CD14-positive monocyte (primary cell): Measurements from ENCODE around the gene KRTAP4-11. TPM values are rescaled to one million over a fixed set of nuclear protein-coding genes. Genes with fewer than 3 reads are reported as not detected.
"Not testable (repeated sequence)": the region's sequence is repeated elsewhere in the genome, so short reads cannot be mapped to it uniquely, and the experiment has no call there.

Source experiments
- DNase-seq, 3 donors: peaks; one replicate each; pipeline ENCODE4 v3.0.0-alpha.2; 2011 to 2022
- H2AFZ ChIP-seq: 2 replicates; pipeline ENCODE4 v1.6.0; 2012; ENCODE audit warnings: mild to moderate bottlenecking, low read depth, low read length, inconsistent platforms; ENCODE audit not compliant: insufficient read depth, poor library complexity, severe bottlenecking
- H3K27ac ChIP-seq, 2 donors: 1 replicate in 1 of 2; 2 replicates in 1 of 2; pipeline ENCODE4 v1.5.1; 2012 to 2013; ENCODE audit warnings: low read length in 2 of 2, control low read depth in 1 of 2, inconsistent platforms in 1 of 2, low read depth in 1 of 2, mild to moderate bottlenecking in 1 of 2
- H3K27me3 ChIP-seq, 2 donors: one replicate each; pipeline versions ENCODE4 v1.6.0 to v1.6.1; 2011 to 2013; ENCODE audit warnings: low read length in 2 of 2; ENCODE audit not compliant: control insufficient read depth in 2 of 2, insufficient read depth in 2 of 2
- H3K36me3 ChIP-seq, 2 donors: replicated peaks in 1 of 2; 1 replicate in 1 of 2; 2 replicates in 1 of 2; pipeline versions ENCODE4 v1.5.1 to v1.6.1; 2012 to 2013; ENCODE audit warnings: low read length in 2 of 2, control low read depth in 1 of 2, inconsistent platforms in 1 of 2, mild to moderate bottlenecking in 1 of 2; ENCODE audit not compliant: insufficient read depth in 2 of 2, control insufficient read depth in 1 of 2
- H3K4me1 ChIP-seq, 2 donors: 1 replicate in 1 of 2; 2 replicates in 1 of 2; pipeline versions ENCODE4 v1.5.1 to v1.6.1; 2012 to 2013; ENCODE audit warnings: low read length in 2 of 2, control low read depth in 1 of 2, inconsistent platforms in 1 of 2, mild to moderate bottlenecking in 1 of 2, moderate library complexity in 1 of 2; ENCODE audit not compliant: insufficient read depth in 2 of 2, control insufficient read depth in 1 of 2
- H3K4me2 ChIP-seq: replicated peaks from 2 replicates; pipeline ENCODE3; 2012; ENCODE audit warnings: low read length, moderate library complexity, mild to moderate bottlenecking; ENCODE audit not compliant: poor library complexity, severe bottlenecking; ENCODE audit errors: extremely low read depth
- H3K4me3 ChIP-seq, 3 experiments: fragments of 200-600 bp in 1 of 3; sonication (generic) in 1 of 3; replicated peaks in 1 of 3; 1 replicate in 2 of 3; 2 replicates in 1 of 3; pipeline ENCODE4 v1.5.1; 2011 to 2013; ENCODE audit warnings: low read length in 3 of 3, mild to moderate bottlenecking in 3 of 3, control low read depth in 2 of 3, low read depth in 2 of 3, inconsistent platforms in 1 of 3, moderate library complexity in 1 of 3
- H3K79me2 ChIP-seq: 2 replicates; pipeline ENCODE4 v1.6.0; 2012; ENCODE audit warnings: mild to moderate bottlenecking, control low read depth, inconsistent platforms, low read length, moderate library complexity; ENCODE audit not compliant: insufficient read depth
- H3K9ac ChIP-seq: 2 replicates; pipeline ENCODE4 v1.6.0; 2017; ENCODE audit warnings: low read length, mild to moderate bottlenecking; ENCODE audit not compliant: insufficient read depth, poor library complexity, severe bottlenecking
- H3K9me3 ChIP-seq, 2 donors: replicated peaks in 1 of 2; 1 replicate in 1 of 2; 2 replicates in 1 of 2; pipeline versions ENCODE4 v1.5.1 to v1.6.1; 2012 to 2013; ENCODE audit warnings: low read length in 2 of 2, control low read depth in 1 of 2; ENCODE audit not compliant: control insufficient read depth in 1 of 2, insufficient read depth in 1 of 2
- H4K20me1 ChIP-seq: 2 replicates; pipeline ENCODE4 v1.6.0; 2012; ENCODE audit warnings: mild to moderate bottlenecking, low read length, control low read depth, moderate library complexity; ENCODE audit not compliant: insufficient read depth
- H3K27ac Mint-ChIP-seq, 7 donors: one replicate each; pipeline ENCODE4 v1.8.0; 2020; ENCODE audit warnings: mild to moderate bottlenecking in 7 of 7, mixed read lengths in 7 of 7, moderate library complexity in 6 of 7, inconsistent platforms in 2 of 7
- H3K27me3 Mint-ChIP-seq, 3 donors: one replicate each; pipeline ENCODE4 v1.8.0; 2021 to 2022; ENCODE audit warnings: low read depth in 3 of 3, mild to moderate bottlenecking in 3 of 3, mixed read lengths in 3 of 3, moderate library complexity in 3 of 3, inconsistent platforms in 1 of 3
- H3K36me3 Mint-ChIP-seq, 2 donors: one replicate each; pipeline ENCODE4 v1.8.0; 2020; ENCODE audit warnings: mixed read lengths in 2 of 2, inconsistent platforms in 1 of 2, mild to moderate bottlenecking in 1 of 2
- H3K4me1 Mint-ChIP-seq: one replicate; pipeline ENCODE4 v1.8.0; 2020; ENCODE audit warnings: mild to moderate bottlenecking, mixed read lengths
- H3K4me3 Mint-ChIP-seq, 2 donors: one replicate each; pipeline ENCODE4 v1.8.0; 2020; ENCODE audit warnings: mild to moderate bottlenecking in 2 of 2, mixed read lengths in 2 of 2, moderate library complexity in 1 of 2
- H3K9me3 Mint-ChIP-seq, 7 donors: one replicate each; pipeline ENCODE4 v1.8.0; 2020 to 2022; ENCODE audit warnings: mixed read lengths in 7 of 7, mild to moderate bottlenecking in 6 of 7, moderate library complexity in 6 of 7, inconsistent platforms in 2 of 7
- CTCF ChIP-seq: fragments of 200-600 bp; IDR thresholded peaks from one replicate; pipeline ENCODE4 v1.8.0; 2022; ENCODE audit warnings: antibody characterized with exemption, mild to moderate bottlenecking
- WGBS: methylation state at CpG from one replicate; pipeline ENCODE4 v1.1.5; 2013; ENCODE audit warnings: missing lambda C conversion rate; ENCODE audit not compliant: insufficient coverage; 5-methylcytosine and 5-hydroxymethylcytosine counted together
- intact Hi-C, 2 donors: fragments of 100-400 bp; cut with micrococcal nuclease; formaldehyde crosslinking; loops; one replicate each; pipeline versions ENCODE4 v1.15.0 to v1.15.1; 2023
- polyA plus RNA-seq, 3 donors: library from polyadenylated mRNA; depleted of rRNA in 1 of 3; unstranded in 2 of 3; stranded (reverse) in 1 of 3; fragments of 300-500 nt in 2 of 3; fragments of >200 nt in 1 of 3; fragmentation: Illumina TruSeq in 2 of 3; gene quantifications; 1 replicate in 2 of 3; 2 replicates in 1 of 3; pipeline ENCODE4 v1.2.3, GENCODE V29; 2012 to 2021

Gene KRTAP4-11
- polyA plus RNA-seq, 3 donors = not detected

GRCh38 chr17:41125064-41125463, 6.9 kb upstream of the KRTAP4-11 start:
- WGBS = no CpG with 5 or more reads among the region's 2 CpGs

GRCh38 chr17:41123991-41124371, 5.8 kb upstream of the KRTAP4-11 start, which contains the start of gene KRTAP4-12:
Gene KRTAP4-12, minus strand, starts transcription at chr17:41124182. Its CDS starts 60 bp downstream, at chr17:41124122.
- H4K20me1 ChIP-seq, H3K4me2 ChIP-seq, H3K9me3 ChIP-seq, H3K9me3 Mint-ChIP-seq, H3K36me3 ChIP-seq, DNase-seq, H3K4me3 ChIP-seq, H3K27me3 ChIP-seq, H3K36me3 Mint-ChIP-seq, intact Hi-C loops, H3K27ac Mint-ChIP-seq, H3K27ac ChIP-seq, H2AFZ ChIP-seq, H3K9ac ChIP-seq, H3K27me3 Mint-ChIP-seq, H3K79me2 ChIP-seq, H3K4me3 Mint-ChIP-seq: not testable (repeated sequence)
- H3K4me1 ChIP-seq = peaks cover 10 to 11% of the 10 kb centered on the region in 2 donors
- peaks cover 12% of the 10 kb centered on the region for H3K4me1 Mint-ChIP-seq
- WGBS = 92% methylated on average over 2 of the region's 3 CpGs

More at GRCh38 chr17:41125064-41125463, 6.9 kb upstream of the KRTAP4-11 start:
- no peak overlapping the region for H3K4me3 Mint-ChIP-seq
- no peak overlapping the region for H3K9ac ChIP-seq
- H4K20me1 ChIP-seq = no peaks in the 10 kb centered on the region
- H3K4me3 ChIP-seq = no peak overlapping the region
- no peaks in the 10 kb centered on the region for H3K9me3 ChIP-seq
- H3K4me2 ChIP-seq = no peak overlapping the region
- no peak overlapping the region for H3K27ac ChIP-seq
- no peaks in the 10 kb centered on the region for H3K27me3 ChIP-seq
- H3K27me3 Mint-ChIP-seq = peaks cover 0 to 2% (median 0%) of the 10 kb centered on the region in 3 donors
- H3K79me2 ChIP-seq = no peaks in the 10 kb centered on the region
- DNase-seq = no peak
- H3K27ac Mint-ChIP-seq = no peak overlapping the region
- peaks cover 8% of the 10 kb centered on the region for H3K4me1 Mint-ChIP-seq
- intact Hi-C loops = no loop called here
- H3K4me1 ChIP-seq = peaks cover 7% of the 10 kb centered on the region in 2 donors
- H3K9me3 Mint-ChIP-seq = peaks cover 0 to 8% (median 0%) of the 10 kb centered on the region in 7 donors
- H3K36me3 Mint-ChIP-seq = no peaks in the 10 kb centered on the region
- TF ChIP-seq CTCF = no peak
- no peaks in the 10 kb centered on the region for H3K36me3 ChIP-seq
- H2AFZ ChIP-seq = no peak overlapping the region

GRCh38 chr17:41123292-41123990, 5.3 kb upstream of the KRTAP4-11 start:
- H3K27ac Mint-ChIP-seq = not testable (repeated sequence)
- H3K4me1 Mint-ChIP-seq = peaks cover 14% of the 10 kb centered on the region
- peaks cover 10 to 11% of the 10 kb centered on the region in 2 donors for H3K4me1 ChIP-seq

More at GRCh38 chr17:41123292-41123990, 5.3 kb upstream of the KRTAP4-11 start:
- H3K79me2 ChIP-seq, H3K9me3 ChIP-seq, intact Hi-C loops, H3K9me3 Mint-ChIP-seq, DNase-seq, H3K4me3 Mint-ChIP-seq, H3K27me3 Mint-ChIP-seq, H2AFZ ChIP-seq, H3K27ac ChIP-seq, H3K27me3 ChIP-seq, H4K20me1 ChIP-seq, H3K4me2 ChIP-seq, H3K36me3 Mint-ChIP-seq, H3K9ac ChIP-seq, H3K36me3 ChIP-seq, H3K4me3 ChIP-seq: not testable (repeated sequence)
- WGBS = 92% methylated on average over 12 of the region's 12 CpGs
